Nephron (organoid): Measurements from ENCODE around the gene ANKLE2.

Source experiments
- H3K27ac Mint-ChIP-seq, 3 experiments: 2 replicates each; pipeline ENCODE4 v1.8.0; 2020; ENCODE audit warnings: mixed read lengths in 3 of 3, mild to moderate bottlenecking in 2 of 3, moderate library complexity in 1 of 3
- H3K27me3 Mint-ChIP-seq: 2 replicates; pipeline ENCODE4 v1.8.0; 2021; ENCODE audit warnings: low read depth, mild to moderate bottlenecking, moderate library complexity, mixed read lengths
- H3K36me3 Mint-ChIP-seq: 2 replicates; pipeline ENCODE4 v1.8.0; 2020; ENCODE audit warnings: low read depth, mixed read lengths
- H3K4me1 Mint-ChIP-seq: 2 replicates; pipeline ENCODE4 v1.8.0; 2020; ENCODE audit warnings: mixed read lengths
- H3K4me3 Mint-ChIP-seq, 3 experiments: 2 replicates each; pipeline ENCODE4 v1.8.0; 2020; ENCODE audit warnings: mild to moderate bottlenecking in 3 of 3, mixed read lengths in 3 of 3, moderate library complexity in 2 of 3
- H3K9me3 Mint-ChIP-seq: 2 replicates; pipeline ENCODE4 v1.8.0; 2020; ENCODE audit warnings: mixed read lengths
- TF ChIP-seq, protein P1 (sequence below), 3 experiments: fragments of 200-600 bp; sonication (generic); IDR thresholded peaks; one replicate each; pipeline ENCODE4 v1.5.0; 2021; ENCODE audit warnings: antibody characterized with exemption in 3 of 3; ENCODE audit not compliant: unreplicated experiment in 3 of 3

ANKLE2 gene

GRCh38 chr12:132728502-132728901 is 33.1 kb downstream of the ANKLE2 start:
- Mint-ChIP-seq H3K27me3 (no peaks in the 10 kb centered on the region), H3K27ac (no peak overlapping the region), H3K36me3 (peaks cover 85% of the 10 kb centered on the region), H3K4me1 (no peaks in the 10 kb centered on the region), H3K9me3 (no peaks in the 10 kb centered on the region), H3K4me3 (no peak overlapping the region)
- TF ChIP-seq, protein P1, sequence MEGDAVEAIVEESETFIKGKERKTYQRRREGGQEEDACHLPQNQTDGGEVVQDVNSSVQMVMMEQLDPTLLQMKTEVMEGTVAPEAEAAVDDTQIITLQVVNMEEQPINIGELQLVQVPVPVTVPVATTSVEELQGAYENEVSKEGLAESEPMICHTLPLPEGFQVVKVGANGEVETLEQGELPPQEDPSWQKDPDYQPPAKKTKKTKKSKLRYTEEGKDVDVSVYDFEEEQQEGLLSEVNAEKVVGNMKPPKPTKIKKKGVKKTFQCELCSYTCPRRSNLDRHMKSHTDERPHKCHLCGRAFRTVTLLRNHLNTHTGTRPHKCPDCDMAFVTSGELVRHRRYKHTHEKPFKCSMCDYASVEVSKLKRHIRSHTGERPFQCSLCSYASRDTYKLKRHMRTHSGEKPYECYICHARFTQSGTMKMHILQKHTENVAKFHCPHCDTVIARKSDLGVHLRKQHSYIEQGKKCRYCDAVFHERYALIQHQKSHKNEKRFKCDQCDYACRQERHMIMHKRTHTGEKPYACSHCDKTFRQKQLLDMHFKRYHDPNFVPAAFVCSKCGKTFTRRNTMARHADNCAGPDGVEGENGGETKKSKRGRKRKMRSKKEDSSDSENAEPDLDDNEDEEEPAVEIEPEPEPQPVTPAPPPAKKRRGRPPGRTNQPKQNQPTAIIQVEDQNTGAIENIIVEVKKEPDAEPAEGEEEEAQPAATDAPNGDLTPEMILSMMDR (IDR thresholded peaks at IDR 0.05; ENCODE audit: unreplicated experiment in 3 of 3) = no peak

DNA sequence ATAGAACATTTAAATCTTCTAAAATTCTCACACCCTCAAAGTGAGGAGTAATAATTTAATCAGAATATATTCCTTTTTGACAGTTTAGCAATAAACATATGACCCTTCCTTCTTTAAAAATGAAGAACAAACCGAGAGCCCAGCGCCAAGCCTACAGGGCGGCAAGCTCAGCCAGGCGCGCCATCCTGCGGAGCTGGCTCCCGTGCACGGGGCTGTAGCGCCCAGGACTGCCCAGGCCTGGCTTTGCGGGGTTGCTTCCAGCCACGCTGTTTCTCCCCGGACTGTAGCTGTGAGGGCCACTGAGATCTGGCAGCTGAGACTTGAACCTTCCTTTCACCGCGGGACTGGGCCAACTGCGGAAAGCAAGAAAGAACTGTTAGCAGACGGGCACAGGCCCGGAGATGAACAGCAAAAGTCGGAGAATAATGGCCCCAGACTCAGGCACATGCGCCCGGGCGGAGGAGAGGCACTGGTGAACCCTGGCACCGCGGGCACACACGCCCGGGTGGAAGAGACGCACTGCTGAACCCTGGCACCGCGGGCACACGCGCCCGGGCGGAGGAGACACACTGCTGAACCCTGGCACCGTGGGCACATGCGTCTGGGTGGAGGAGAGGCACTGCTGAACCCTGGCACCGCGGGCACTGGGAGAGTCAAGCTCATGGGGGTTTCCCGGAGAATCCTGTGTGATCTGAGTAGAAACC is 34.4 kb downstream of the ANKLE2 start:
- Mint-ChIP-seq H3K27ac (no peak overlapping the region), H3K4me3 (no peak overlapping the region), H3K4me1 (no peaks in the 10 kb centered on the region), H3K27me3 (no peaks in the 10 kb centered on the region), H3K36me3 (peaks cover 78% of the 10 kb centered on the region), H3K9me3 (no peaks in the 10 kb centered on the region)
- TF ChIP-seq, protein P1 (IDR thresholded peaks at IDR 0.05; ENCODE audit: unreplicated experiment in 3 of 3) = no peak

DNA sequence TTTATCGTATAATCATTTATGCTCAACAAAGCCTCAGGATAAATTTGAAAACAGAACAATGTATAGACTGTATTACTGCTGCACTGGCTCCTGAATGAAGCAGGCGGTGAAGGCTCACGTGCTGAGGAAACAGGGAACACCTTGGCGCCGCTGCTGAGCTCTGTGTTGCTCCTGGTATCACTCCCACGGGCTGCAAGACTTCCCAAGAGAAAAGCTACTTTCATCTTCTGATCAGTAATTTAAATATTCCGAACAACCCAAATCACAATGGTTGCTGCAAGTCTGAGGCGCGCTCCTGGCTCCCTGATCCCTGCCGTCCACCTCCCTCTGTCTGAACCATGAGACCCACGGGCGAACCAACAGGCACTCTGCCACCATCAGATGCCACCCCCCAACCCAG is 35.2 kb downstream of the ANKLE2 start:
- Mint-ChIP-seq H3K27ac (no peak overlapping the region), H3K9me3 (no peaks in the 10 kb centered on the region), H3K4me1 (no peaks in the 10 kb centered on the region), H3K27me3 (no peaks in the 10 kb centered on the region), H3K36me3 (peaks cover 71% of the 10 kb centered on the region), H3K4me3 (no peak overlapping the region)
- TF ChIP-seq, protein P1 (IDR thresholded peaks at IDR 0.05; ENCODE audit: unreplicated experiment in 3 of 3) = no peak

DNA sequence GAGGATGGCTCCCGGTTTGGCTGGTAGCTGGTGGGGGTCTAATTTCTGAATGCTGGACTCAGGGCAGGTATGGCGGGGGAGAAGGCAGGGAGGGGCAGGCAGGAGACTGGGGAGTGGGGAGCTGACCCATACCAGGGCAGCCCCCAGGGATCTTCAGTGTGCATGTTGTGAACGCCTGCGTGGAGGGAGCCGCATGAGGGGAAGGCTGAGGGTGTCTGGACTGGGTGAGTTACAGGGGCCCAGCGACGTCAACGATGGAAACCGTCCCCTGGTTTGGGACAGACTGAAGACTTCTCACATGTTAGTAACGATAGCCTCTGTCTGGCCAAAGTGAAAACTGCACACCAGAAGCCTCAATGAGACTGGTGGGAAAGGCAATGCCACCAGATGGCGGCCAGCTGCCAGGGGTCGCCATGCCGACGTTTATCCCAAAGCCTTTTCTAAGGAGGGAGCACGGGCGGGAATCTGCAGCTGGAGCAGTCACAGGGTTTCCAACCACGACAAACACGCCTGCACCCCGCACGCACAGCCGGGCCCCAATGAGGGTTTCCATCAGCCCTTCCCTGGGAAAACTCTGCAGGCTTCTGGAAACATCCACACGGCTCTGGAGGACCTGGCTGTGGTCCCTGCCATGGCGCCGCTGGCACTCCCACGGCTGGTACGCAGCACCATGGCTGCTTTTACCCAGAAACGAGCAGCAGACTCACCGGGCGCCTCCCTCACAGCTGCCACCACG is 37.0 kb downstream of the ANKLE2 start:
- Mint-ChIP-seq H3K4me1 (no peaks in the 10 kb centered on the region), H3K9me3 (no peaks in the 10 kb centered on the region), H3K27me3 (no peaks in the 10 kb centered on the region), H3K4me3 (no peak overlapping the region), H3K27ac (no peak overlapping the region), H3K36me3 (peaks cover 67% of the 10 kb centered on the region)
- TF ChIP-seq, protein P1 (IDR thresholded peaks at IDR 0.05; ENCODE audit: unreplicated experiment in 3 of 3) = no peak

DNA sequence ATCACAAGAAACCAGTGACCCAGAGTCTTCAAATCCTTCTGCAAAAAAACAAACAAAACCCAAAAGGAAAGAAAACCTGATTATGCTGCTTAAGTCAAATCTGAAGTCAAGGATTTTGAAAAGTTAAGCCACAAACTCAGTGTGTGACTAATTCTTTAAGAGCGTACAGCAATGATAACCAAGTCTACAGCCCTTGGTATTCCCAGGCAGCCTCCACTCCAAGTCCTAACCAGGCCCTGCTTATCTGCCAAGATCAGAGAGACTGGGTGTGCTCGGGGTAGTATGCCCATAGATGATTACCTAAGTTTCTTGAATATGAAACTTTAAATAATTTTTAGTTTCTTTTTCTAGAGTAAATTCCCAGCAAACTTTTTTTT is 37.9 kb downstream of the ANKLE2 start:
- no peaks in the 10 kb centered on the region for H3K27me3 Mint-ChIP-seq

More for the DNA sequence above, 37.9 kb downstream of the ANKLE2 start:
- TF ChIP-seq, protein P1 (IDR thresholded peaks at IDR 0.05; ENCODE audit: unreplicated experiment in 3 of 3) = no peak
- no peaks in the 10 kb centered on the region for H3K4me1 Mint-ChIP-seq
- H3K27ac Mint-ChIP-seq = no peak overlapping the region
- no peak overlapping the region for H3K4me3 Mint-ChIP-seq
- no peaks in the 10 kb centered on the region for H3K9me3 Mint-ChIP-seq
- peaks cover 70% of the 10 kb centered on the region for H3K36me3 Mint-ChIP-seq
